H1 (cell line): ENCODE measurements around the gene FGF6. TPM values are rescaled to one million over a fixed set of nuclear protein-coding genes. Genes with fewer than 3 reads are reported as not detected.

Source experiments
- CTCF ChIA-PET: fragments of 300-600 bp; sonication (Branson Sonifier 250); formaldehyde crosslinking; loops from one replicate; lab custom pipeline; 2021; ENCODE audit not compliant: partially characterized antibody; lab: Charles Lee
- POLR2A ChIA-PET: fragments of 300-600 bp; sonication (Branson Sonifier 250); formaldehyde crosslinking; loops from one replicate; lab custom pipeline; 2021; ENCODE audit warnings: inconsistent platforms; ENCODE audit not compliant: partially characterized antibody; lab: Charles Lee
- DNase-seq, 2 experiments: peaks; one replicate each; pipeline versions ENCODE4 v3.0.0 to v3.0.0-alpha.2; 2010 to 2022; ENCODE audit warnings: low spot score in 2 of 2, low read depth in 1 of 2, mixed read lengths in 1 of 2
- FAIRE-seq: peaks from 2 replicates; lab custom pipeline; 2011; peaks lifted over from hg19 to GRCh38; lab: Jason Lieb, UNC
- H2AFZ ChIP-seq: 2 replicates; pipeline ENCODE4 v1.8.1; 2012; ENCODE audit warnings: low read length, inconsistent platforms
- H2AK5ac ChIP-seq: 2 replicates; pipeline ENCODE4 v1.6.1; 2013; ENCODE audit warnings: low read depth, low read length
- H2BK120ac ChIP-seq: replicated peaks from 2 replicates; pipeline ENCODE3; 2013; ENCODE audit warnings: low read depth, low read length, inconsistent platforms
- H2BK12ac ChIP-seq: 2 replicates; pipeline ENCODE4 v1.6.1; 2013; ENCODE audit warnings: low read depth, low read length
- H2BK15ac ChIP-seq: 2 replicates; pipeline ENCODE4 v1.6.1; 2013; ENCODE audit warnings: low read length
- H2BK20ac ChIP-seq: 2 replicates; pipeline ENCODE4 v1.6.1; 2013; ENCODE audit warnings: low read length
- H2BK5ac ChIP-seq: 2 replicates; pipeline ENCODE4 v1.6.1; 2013; ENCODE audit warnings: low read depth, low read length
- H3K14ac ChIP-seq: 2 replicates; pipeline ENCODE4 v1.6.1; 2013; ENCODE audit warnings: inconsistent platforms; ENCODE audit not compliant: insufficient read length
- H3K18ac ChIP-seq: 2 replicates; pipeline ENCODE4 v1.6.1; 2013; ENCODE audit warnings: low read length; ENCODE audit errors: extremely low read depth
- H3K23ac ChIP-seq: 2 replicates; pipeline ENCODE4 v1.6.1; 2013; ENCODE audit warnings: inconsistent platforms; ENCODE audit not compliant: insufficient read length
- H3K23me2 ChIP-seq: 2 replicates; pipeline ENCODE4 v1.6.1; 2013; ENCODE audit warnings: low read depth, low read length
- H3K27ac ChIP-seq: 2 replicates; pipeline ENCODE4 v1.6.1; 2011; ENCODE audit warnings: low read depth, low read length, inconsistent platforms
- H3K27me3 ChIP-seq, 4 experiments: replicated peaks in 1 of 4; 1 replicate in 1 of 4; 2 replicates in 3 of 4; pipeline versions ENCODE4 v1.6.1 to v1.8.1; 2011 to 2013; ENCODE audit warnings: low read length in 3 of 4, mild to moderate bottlenecking in 3 of 4, inconsistent platforms in 2 of 4, mixed read lengths in 2 of 4, moderate library complexity in 1 of 4; ENCODE audit not compliant: control insufficient read depth in 3 of 4, insufficient read depth in 3 of 4; ENCODE audit errors: extremely low read depth in 1 of 4
- H3K36me3 ChIP-seq, 4 experiments: 2 replicates each; pipeline versions ENCODE4 v1.6.1 to v1.8.1; 2011 to 2013; ENCODE audit warnings: mild to moderate bottlenecking in 4 of 4, low read length in 3 of 4, moderate library complexity in 2 of 4, control low read depth in 1 of 4, inconsistent platforms in 1 of 4; ENCODE audit not compliant: insufficient read depth in 4 of 4, control insufficient read depth in 2 of 4
- H3K4ac ChIP-seq: replicated peaks from 2 replicates; pipeline ENCODE3; 2013; ENCODE audit warnings: low read length, low read depth, mixed read lengths, inconsistent platforms; ENCODE audit not compliant: insufficient read length
- H3K4me1 ChIP-seq, 4 experiments: replicated peaks in 1 of 4; 1 replicate in 1 of 4; 2 replicates in 3 of 4; pipeline versions ENCODE4 v1.6.1 to v1.8.1; 2011 to 2013; ENCODE audit warnings: low read length in 3 of 4, inconsistent platforms in 2 of 4, mixed read lengths in 1 of 4; ENCODE audit not compliant: insufficient read depth in 4 of 4, control insufficient read depth in 3 of 4
- H3K4me2 ChIP-seq, 2 experiments: 2 replicates each; pipeline versions ENCODE4 v1.6.1 to v1.8.1; 2011 to 2013; ENCODE audit warnings: low read depth in 2 of 2, low read length in 2 of 2, control low read depth in 1 of 2, inconsistent platforms in 1 of 2, mild to moderate bottlenecking in 1 of 2; ENCODE audit not compliant: insufficient read depth in 1 of 2
- H3K4me3 ChIP-seq, 4 experiments: fragments of 200-600, 300-600 bp in 1 of 4; sonication (generic), shearing (Covaris generic), sonication (Bioruptor Twin) in 1 of 4; 2 replicates each; pipeline versions ENCODE4 v1.5.1 to v1.8.1; 2011 to 2016; ENCODE audit warnings: low read length in 4 of 4, low read depth in 3 of 4, control low read depth in 2 of 4, inconsistent platforms in 2 of 4, mild to moderate bottlenecking in 2 of 4, mixed read lengths in 1 of 4, moderate library complexity in 1 of 4; ENCODE audit not compliant: insufficient read depth in 2 of 4; ENCODE audit errors: extremely low read depth in 1 of 4
- H3K56ac ChIP-seq: replicated peaks from 2 replicates; pipeline ENCODE3; 2013; ENCODE audit warnings: low read depth, mild to moderate bottlenecking, mixed read lengths, low read length, inconsistent platforms; ENCODE audit not compliant: insufficient read length
- H3K79me1 ChIP-seq: 2 replicates; pipeline ENCODE4 v1.6.1; 2013; ENCODE audit warnings: low read depth, low read length, control low read depth
- H3K79me2 ChIP-seq, 2 experiments: 2 replicates each; pipeline versions ENCODE4 v1.6.1 to v1.8.1; 2012 to 2013; ENCODE audit warnings: low read length in 2 of 2, mild to moderate bottlenecking in 2 of 2, inconsistent platforms in 1 of 2; ENCODE audit not compliant: insufficient read depth in 2 of 2, control insufficient read depth in 1 of 2
- H3K9ac ChIP-seq, 4 experiments: replicated peaks in 1 of 4; 1 replicate in 1 of 4; 2 replicates in 3 of 4; pipeline versions ENCODE4 v1.6.1 to v1.8.1; 2011 to 2013; ENCODE audit warnings: low read depth in 3 of 4, low read length in 3 of 4, control low read depth in 2 of 4, mild to moderate bottlenecking in 2 of 4, moderate library complexity in 2 of 4, inconsistent platforms in 1 of 4; ENCODE audit errors: extremely low read depth in 1 of 4
- H3K9me3 ChIP-seq, 2 experiments: 2 replicates each; pipeline versions ENCODE4 v1.6.1 to v1.8.1; 2012 to 2013; ENCODE audit warnings: mild to moderate bottlenecking in 2 of 2, moderate library complexity in 2 of 2, control low read depth in 1 of 2, inconsistent platforms in 1 of 2, low read depth in 1 of 2, low read length in 1 of 2, mixed read lengths in 1 of 2; ENCODE audit not compliant: insufficient read depth in 2 of 2
- H4K20me1 ChIP-seq, 2 experiments: replicated peaks in 1 of 2; 2 replicates each; pipeline versions ENCODE3 to v1.8.1; 2011 to 2013; ENCODE audit warnings: inconsistent platforms in 2 of 2, low read length in 2 of 2, mild to moderate bottlenecking in 1 of 2; ENCODE audit not compliant: insufficient read depth in 2 of 2, control insufficient read depth in 1 of 2
- H4K5ac ChIP-seq: 2 replicates; pipeline ENCODE4 v1.6.1; 2013; ENCODE audit warnings: low read length, low read depth, mixed read lengths, inconsistent platforms; ENCODE audit not compliant: insufficient read length
- H4K8ac ChIP-seq: 2 replicates; pipeline ENCODE4 v1.8.0; 2013; ENCODE audit warnings: mild to moderate bottlenecking, moderate library complexity, low read length, inconsistent platforms; ENCODE audit not compliant: insufficient read depth; ENCODE audit errors: extremely low read depth
- H4K91ac ChIP-seq: replicated peaks from 2 replicates; pipeline ENCODE3; 2013; ENCODE audit warnings: low read length, mixed read lengths, inconsistent platforms; ENCODE audit not compliant: insufficient read length
- BRCA1 ChIP-seq: IDR thresholded peaks from 2 replicates; pipeline ENCODE4 v1.6.1; 2012; ENCODE audit warnings: low read depth, low read length, improper control_type of control experiment
- EGR1 ChIP-seq: IDR thresholded peaks from 2 replicates; pipeline ENCODE4 v1.6.1; 2011; ENCODE audit warnings: low read depth, low read length, borderline replicate concordance
- EZH2 ChIP-seq: fragments of 200-600 bp; sonication (generic); IDR thresholded peaks from 2 replicates; pipeline ENCODE4 v1.7.1; 2012; ENCODE audit warnings: low read depth, mild to moderate bottlenecking, moderate library complexity, low read length, inconsistent platforms; ENCODE audit not compliant: severe bottlenecking
- JUN ChIP-seq: IDR thresholded peaks from 2 replicates; pipeline ENCODE4 v1.6.1; 2011; ENCODE audit warnings: low read depth, mild to moderate bottlenecking, improper control_type of control experiment, low read length
- SIN3A ChIP-seq, 2 experiments: IDR thresholded peaks in 1 of 2; conservative IDR thresholded peaks in 1 of 2; 2 replicates each; pipeline ENCODE4 v1.6.1; 2011 to 2012; ENCODE audit warnings: low read length in 2 of 2, improper control_type of control experiment in 1 of 2, low read depth in 1 of 2, mild to moderate bottlenecking in 1 of 2
- SIRT6 ChIP-seq: IDR thresholded peaks from one replicate; pipeline ENCODE4 v1.7.1; 2012; ENCODE audit warnings: low read length, inconsistent platforms
- YY1 ChIP-seq: IDR thresholded peaks from 2 replicates; pipeline ENCODE4 v1.6.1; 2011; ENCODE audit warnings: low read depth, mild to moderate bottlenecking, low read length
- WGBS, 2 experiments: shearing (Covaris generic) in 1 of 2; methylation state at CpG; one replicate each; pipeline versions ENCODE4 v1.1.6 to v1.1.7; 2013 to 2015; ENCODE audit warnings: low lambda C conversion rate in 2 of 2, mixed read lengths in 2 of 2, inconsistent platforms in 1 of 2, low coverage in 1 of 2, missing lambda C conversion rate in 1 of 2; ENCODE audit not compliant: insufficient replicate concordance in 2 of 2, insufficient coverage in 1 of 2, insufficient read length in 1 of 2; ENCODE audit errors: extremely low coverage in 1 of 2, missing lambda C conversion rate in 1 of 2; 5-methylcytosine and 5-hydroxymethylcytosine counted together
- polyA plus RNA-seq, 7 experiments: library from polyadenylated mRNA; depleted of rRNA in 3 of 7; stranded (reverse) in 5 of 7; unstranded in 2 of 7; fragments of >200 nt in 5 of 7; fragments of 200-250 nt in 2 of 7; gene quantifications; 1 replicate in 5 of 7; 2 replicates in 1 of 7; 4 replicates in 1 of 7; pipeline versions ENCODE4 v1.2.1 to v1.2.3, GENCODE V29; 2011 to 2013; ENCODE audit warnings: missing spikeins in 2 of 7, mixed read lengths in 2 of 7
- total RNA-seq: library from RNA; stranded (reverse); fragmentation: NEBNext Ultra II Directional; extraction: Animal tissue kit (Norgen Biotek cat#: 25700); gene quantifications from 2 replicates; pipeline ENCODE4 v1.2.1, GENCODE V29; 2021

The FGF6 gene
- total and polyA plus RNA-seq, 2 of the 8 experiments (the other 6 are each of a cell fraction or from before 2014, with no cell fraction given), result not detected

- no peak overlapping the region for H4K5ac ChIP-seq
- 90% methylated on average over 9 of the region's 9 CpGs; no CpG with 5 or more reads in 1 of the 2 experiments for WGBS, 2 experiments
- no peaks in the 10 kb centered on the region for H3K79me2 ChIP-seq
- peak overlapping the region; percentile 57 for H2BK20ac ChIP-seq
- no peak overlapping the region for H3K56ac ChIP-seq
- peak overlapping the region; percentile 76 for H2BK15ac ChIP-seq
- no peaks in the 10 kb centered on the region for H3K27me3 ChIP-seq
- H2BK12ac ChIP-seq, result peak overlapping the region; percentile 62; the same call in 1 of the 2 replicates
- no peaks in the 10 kb centered on the region for H3K79me1 ChIP-seq
- H3K23me2 ChIP-seq, result no peaks in the 10 kb centered on the region
- peak overlapping the region; percentile 12; the same call in 1 of the 2 replicates for H2BK5ac ChIP-seq
- DNase-seq, result no peak
- peak overlapping the region in 1 of 2 experiments; percentile 45; a peak in 1 of 4 replicates for H3K4me2 ChIP-seq
- CTCF ChIA-PET, result interaction anchor here (1.1 to 1.4 kb wide), 4 partner anchors 27 to 78 kb away, joined by 3 to 5 read pairs (median 5); no protein-coding TSS in a partner anchor
- TF ChIP-seq BRCA1, result no peak
- no peak for TF ChIP-seq SIRT6
- peak; percentile 66 for TF ChIP-seq YY1
- TF ChIP-seq SIN3A (conservative IDR thresholded peaks at IDR 0.05 in 1 of 2, IDR thresholded peaks at IDR 0.05 in 1 of 2; ENCODE audit: low read depth in 1 of 2, low read length in 2 of 2), result no peak
- no peak for TF ChIP-seq EGR1
- no peak for TF ChIP-seq EZH2
- TF ChIP-seq JUN, result no peak
- H4K91ac ChIP-seq, result peak overlapping the region; percentile 32
- H3K9ac ChIP-seq, result no peak overlapping the region
- no peak overlapping the region for H3K27ac ChIP-seq
- no peak overlapping the region for H3K4ac ChIP-seq
- H4K20me1 ChIP-seq, result no peaks in the 10 kb centered on the region
- H3K18ac ChIP-seq, result no peak overlapping the region; the same call in 1 of the 2 replicates
- H4K8ac ChIP-seq, result no peak overlapping the region
- POLR2A ChIA-PET, result interaction anchor here (1.2 to 3.9 kb wide), 2 partner anchors 8 to 38 kb away, joined by 3 to 19 read pairs; no protein-coding TSS in a partner anchor
- 0 out of 2 replicates have a peak overlapping the region, but pooled peaks have one; percentile 44 for H2AK5ac ChIP-seq
- no peaks in the 10 kb centered on the region for H3K36me3 ChIP-seq
- no peaks in the 10 kb centered on the region for H3K9me3 ChIP-seq
- FAIRE-seq, result no peak
- no peak overlapping the region for H3K4me3 ChIP-seq
- H3K14ac ChIP-seq, result no peak overlapping the region
- H2BK120ac ChIP-seq, result peak overlapping the region; percentile 16
- peaks cover 9 to 27% (median 19%) of the 10 kb centered on the region in 4 experiments for H3K4me1 ChIP-seq
- no peak overlapping the region for H3K23ac ChIP-seq
- no peak overlapping the region for H2AFZ ChIP-seq
These were observed 3.6 kb upstream of the FGF6 start for GRCh38 chr12:4448943-4449850.
